PC-3 (cell line): ENCODE data around the gene PTK6.

ENCODE experiments used
- EZH2phosphoT487 ChIP-seq: fragments of 300-600 bp; sonication (generic); IDR thresholded peaks from 2 replicates; pipeline ENCODE4 v1.6.1; 2018; ENCODE audit warnings: mild to moderate bottlenecking, antibody characterized with exemption, low read length, borderline replicate concordance
- TF ChIP-seq, protein P1 (sequence below): fragments of 300-600 bp; sonication (generic); conservative IDR thresholded peaks from 2 replicates; pipeline ENCODE4 v1.5.1; 2017; ENCODE audit warnings: antibody characterized with exemption, low read depth, mild to moderate bottlenecking, low read length

- TF ChIP-seq, protein P1, sequence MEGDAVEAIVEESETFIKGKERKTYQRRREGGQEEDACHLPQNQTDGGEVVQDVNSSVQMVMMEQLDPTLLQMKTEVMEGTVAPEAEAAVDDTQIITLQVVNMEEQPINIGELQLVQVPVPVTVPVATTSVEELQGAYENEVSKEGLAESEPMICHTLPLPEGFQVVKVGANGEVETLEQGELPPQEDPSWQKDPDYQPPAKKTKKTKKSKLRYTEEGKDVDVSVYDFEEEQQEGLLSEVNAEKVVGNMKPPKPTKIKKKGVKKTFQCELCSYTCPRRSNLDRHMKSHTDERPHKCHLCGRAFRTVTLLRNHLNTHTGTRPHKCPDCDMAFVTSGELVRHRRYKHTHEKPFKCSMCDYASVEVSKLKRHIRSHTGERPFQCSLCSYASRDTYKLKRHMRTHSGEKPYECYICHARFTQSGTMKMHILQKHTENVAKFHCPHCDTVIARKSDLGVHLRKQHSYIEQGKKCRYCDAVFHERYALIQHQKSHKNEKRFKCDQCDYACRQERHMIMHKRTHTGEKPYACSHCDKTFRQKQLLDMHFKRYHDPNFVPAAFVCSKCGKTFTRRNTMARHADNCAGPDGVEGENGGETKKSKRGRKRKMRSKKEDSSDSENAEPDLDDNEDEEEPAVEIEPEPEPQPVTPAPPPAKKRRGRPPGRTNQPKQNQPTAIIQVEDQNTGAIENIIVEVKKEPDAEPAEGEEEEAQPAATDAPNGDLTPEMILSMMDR: no peak
- TF ChIP-seq EZH2phosphoT487: no peak
These were observed 52.9 kb downstream of the PTK6 start for GRCh38 chr20:63484236-63484635.
